NB4 (cell line): Measurements from ENCODE around the gene CHMP2A.

Experiments used
- CTCF ChIP-seq: IDR thresholded peaks from one replicate; pipeline ENCODE4 v1.5.1; 2012; ENCODE audit warnings: low read depth, low read length
- MAX ChIP-seq: IDR thresholded peaks from 2 replicates; pipeline ENCODE4 v1.6.1; 2011; ENCODE audit warnings: low read depth, low read length
- MYC ChIP-seq: IDR thresholded peaks from 2 replicates; pipeline ENCODE4 v1.6.1; 2011; ENCODE audit warnings: low read depth, low read length
- POLR2A ChIP-seq: IDR thresholded peaks from 2 replicates; pipeline ENCODE4 v1.6.1; 2011; ENCODE audit warnings: mild to moderate bottlenecking; ENCODE audit not compliant: insufficient read length; ENCODE audit errors: extremely low read depth

GRCh38 chr19:58509731-58510083 is 45.2 kb downstream of the CHMP2A start:
- TF ChIP-seq CTCF (no peak), POLR2A (no peak), MAX (no peak), MYC (no peak)
